Uterus (tissue), 4 donors: ENCODE data around the gene GNAS-AS1. TPM values are rescaled to one million over a fixed set of nuclear protein-coding genes. Genes with fewer than 3 reads are reported as not detected.

Source experiments
- DNase-seq, 2 donors: peaks; one replicate each; pipeline ENCODE4 v3.0.0-alpha.2; 2019 to 2020
- H3K27ac ChIP-seq, 2 donors: fragments of 200-600 bp; sonication (generic); 1 replicate in 1 of 2; 2 replicates in 1 of 2; pipeline ENCODE4 v1.5.1; 2016 to 2018
- H3K27me3 ChIP-seq, 2 donors: fragments of 200-600 bp; sonication (generic); one replicate each; pipeline ENCODE4 v1.5.1; 2018 to 2019; ENCODE audit warnings: control low read depth in 1 of 2
- H3K36me3 ChIP-seq, 2 donors: fragments of 200-600 bp; sonication (generic); one replicate each; pipeline ENCODE4 v1.5.1; 2019; ENCODE audit warnings: control low read depth in 1 of 2
- H3K4me1 ChIP-seq, 2 donors: fragments of 200-600 bp; sonication (generic); one replicate each; pipeline ENCODE4 v1.5.1; 2018 to 2019; ENCODE audit warnings: control low read depth in 1 of 2
- H3K4me3 ChIP-seq, 2 donors: fragments of 200-600 bp; sonication (generic); 1 replicate in 1 of 2; 2 replicates in 1 of 2; pipeline ENCODE4 v1.5.1; 2018 to 2019; ENCODE audit warnings: mild to moderate bottlenecking in 1 of 2
- H3K9me3 ChIP-seq, 2 donors: fragments of 200-600 bp; sonication (generic); one replicate each; pipeline ENCODE4 v1.5.1; 2019; ENCODE audit warnings: control low read depth in 1 of 2
- POLR2A ChIP-seq, 2 donors: fragments of 450-650 bp; IDR thresholded peaks; one replicate each; pipeline ENCODE4 v1.6.1; 2016; ENCODE audit warnings: antibody characterized with exemption in 2 of 2, mild to moderate bottlenecking in 1 of 2, moderate library complexity in 1 of 2
- intact Hi-C: fragments of 100-400 bp; cut with DNase I; formaldehyde crosslinking; loops from one replicate; pipeline ENCODE4 v1.15.1; 2023; ENCODE audit warnings: low total_unique reads
- total RNA-seq, 4 donors: library from RNA; depleted of rRNA in 3 of 4; stranded (reverse); fragments of >200 nt in 3 of 4; gene quantifications; one replicate each; pipeline versions ENCODE4 v1.1.0 to v1.2.4, GENCODE V29; 2014 to 2023
- TF ChIP-seq, protein P1 (sequence below), 4 experiments: fragments of 200-600 bp in 2 of 4; fragments of 450-650 bp in 2 of 4; sonication (generic) in 2 of 4; IDR thresholded peaks; one replicate each; pipeline ENCODE4 v1.5.1; 2016 to 2019; ENCODE audit warnings: antibody characterized with exemption in 4 of 4, mild to moderate bottlenecking in 2 of 4, moderate library complexity in 1 of 4
- donor health status: DM: yes; HTN: yes; CAD: no.

GNAS-AS1 gene
- total RNA-seq, 4 donors from 2014 or later: 0.77 to 3.4 (median 1.2) TPM; not detected in 1

DNA sequence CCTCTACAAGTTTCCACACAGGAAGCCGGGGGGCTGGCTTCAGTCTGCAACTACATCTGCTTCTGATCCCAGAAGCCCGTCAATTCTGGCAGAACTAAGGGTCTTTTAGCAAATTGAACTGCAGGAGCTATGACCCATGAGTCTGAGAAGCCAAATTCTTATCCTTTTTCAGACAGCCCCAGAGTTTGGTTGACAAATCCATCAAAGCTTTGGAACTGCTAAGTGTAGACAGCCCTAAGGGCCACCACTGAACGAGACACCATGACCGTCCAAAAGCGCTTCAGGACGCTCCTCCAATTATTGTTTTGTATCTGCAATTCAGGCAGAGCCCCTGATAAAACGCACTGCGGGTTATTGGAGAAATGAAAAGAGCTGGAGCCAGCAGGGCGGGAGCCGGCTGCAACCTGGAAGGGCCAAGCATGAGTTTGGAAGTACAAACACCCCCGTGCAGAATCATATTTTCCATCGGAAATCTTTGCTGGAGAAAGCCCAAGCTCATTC, 67.1 kb downstream of the GNAS-AS1 start:
- Histone ChIP-seq H3K4me1 (no peaks in the 10 kb centered on the region), H3K27ac (no peak overlapping the region), H3K9me3 (no peaks in the 10 kb centered on the region), H3K36me3 (no peaks in the 10 kb centered on the region), H3K4me3 (no peak overlapping the region), H3K27me3 (no peaks in the 10 kb centered on the region)
- no peak for TF ChIP-seq POLR2A (IDR thresholded peaks at IDR 0.05)
- TF ChIP-seq, protein P1, sequence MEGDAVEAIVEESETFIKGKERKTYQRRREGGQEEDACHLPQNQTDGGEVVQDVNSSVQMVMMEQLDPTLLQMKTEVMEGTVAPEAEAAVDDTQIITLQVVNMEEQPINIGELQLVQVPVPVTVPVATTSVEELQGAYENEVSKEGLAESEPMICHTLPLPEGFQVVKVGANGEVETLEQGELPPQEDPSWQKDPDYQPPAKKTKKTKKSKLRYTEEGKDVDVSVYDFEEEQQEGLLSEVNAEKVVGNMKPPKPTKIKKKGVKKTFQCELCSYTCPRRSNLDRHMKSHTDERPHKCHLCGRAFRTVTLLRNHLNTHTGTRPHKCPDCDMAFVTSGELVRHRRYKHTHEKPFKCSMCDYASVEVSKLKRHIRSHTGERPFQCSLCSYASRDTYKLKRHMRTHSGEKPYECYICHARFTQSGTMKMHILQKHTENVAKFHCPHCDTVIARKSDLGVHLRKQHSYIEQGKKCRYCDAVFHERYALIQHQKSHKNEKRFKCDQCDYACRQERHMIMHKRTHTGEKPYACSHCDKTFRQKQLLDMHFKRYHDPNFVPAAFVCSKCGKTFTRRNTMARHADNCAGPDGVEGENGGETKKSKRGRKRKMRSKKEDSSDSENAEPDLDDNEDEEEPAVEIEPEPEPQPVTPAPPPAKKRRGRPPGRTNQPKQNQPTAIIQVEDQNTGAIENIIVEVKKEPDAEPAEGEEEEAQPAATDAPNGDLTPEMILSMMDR (IDR thresholded peaks at IDR 0.05): no peak
- DNase-seq: no peak
- intact Hi-C loops: no loop called here

DNA sequence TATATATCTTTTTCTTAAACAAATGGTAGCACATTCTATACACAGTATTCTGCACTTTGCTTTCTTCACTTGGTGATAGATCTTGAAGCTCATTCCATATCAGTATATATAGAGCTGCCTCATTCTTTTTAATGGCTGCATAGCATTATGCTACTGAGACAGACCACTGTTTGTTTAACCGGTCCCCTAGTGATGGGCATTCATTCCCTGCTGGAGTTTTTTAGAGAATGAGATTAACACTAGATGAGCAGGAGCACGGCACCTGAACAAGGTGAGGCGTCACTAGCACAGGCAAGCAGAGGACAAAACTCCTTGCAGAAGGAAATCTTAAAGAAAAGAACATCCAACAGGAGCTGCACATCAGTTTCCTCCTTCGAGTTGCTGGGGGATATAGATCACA, 69.6 kb downstream of the GNAS-AS1 start:
- no peaks in the 10 kb centered on the region for H3K4me1 ChIP-seq
- H3K36me3 ChIP-seq: no peaks in the 10 kb centered on the region
- H3K9me3 ChIP-seq: no peaks in the 10 kb centered on the region
- H3K4me3 ChIP-seq: no peak overlapping the region
- H3K27ac ChIP-seq: no peak overlapping the region
- intact Hi-C loops: no loop called here
- no peak for TF ChIP-seq POLR2A (IDR thresholded peaks at IDR 0.05)
- TF ChIP-seq, protein P1 (IDR thresholded peaks at IDR 0.05): no peak
- DNase-seq: no peak
- no peaks in the 10 kb centered on the region for H3K27me3 ChIP-seq

DNA sequence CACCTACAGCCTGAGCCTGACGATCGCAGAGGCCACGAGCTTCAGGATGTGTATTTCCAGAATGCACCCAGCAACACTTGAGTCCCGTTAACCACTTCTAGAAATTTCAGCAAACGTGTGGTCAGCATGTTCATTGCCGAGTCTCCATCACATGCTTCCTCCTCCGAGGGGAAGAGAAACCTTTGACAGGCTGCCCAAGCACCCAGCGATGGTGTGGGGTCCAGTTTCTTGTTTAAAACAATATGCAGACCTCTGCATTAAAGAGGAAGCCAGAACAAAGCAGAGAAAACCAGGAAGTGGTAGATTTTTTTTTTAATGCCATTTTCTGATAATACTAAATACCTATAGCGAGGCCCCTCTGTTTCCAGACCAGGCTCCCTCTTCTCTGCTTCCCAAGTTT, 71.9 kb downstream of the GNAS-AS1 start:
- no peak for TF ChIP-seq POLR2A (IDR thresholded peaks at IDR 0.05)
- TF ChIP-seq, protein P1 (IDR thresholded peaks at IDR 0.05): no peak
- Histone ChIP-seq H3K9me3 (no peaks in the 10 kb centered on the region), H3K4me1 (no peaks in the 10 kb centered on the region), H3K27ac (no peak overlapping the region), H3K36me3 (no peaks in the 10 kb centered on the region), H3K27me3 (no peaks in the 10 kb centered on the region), H3K4me3 (no peak overlapping the region)
- intact Hi-C loops: no loop called here
- no peak for DNase-seq

DNA sequence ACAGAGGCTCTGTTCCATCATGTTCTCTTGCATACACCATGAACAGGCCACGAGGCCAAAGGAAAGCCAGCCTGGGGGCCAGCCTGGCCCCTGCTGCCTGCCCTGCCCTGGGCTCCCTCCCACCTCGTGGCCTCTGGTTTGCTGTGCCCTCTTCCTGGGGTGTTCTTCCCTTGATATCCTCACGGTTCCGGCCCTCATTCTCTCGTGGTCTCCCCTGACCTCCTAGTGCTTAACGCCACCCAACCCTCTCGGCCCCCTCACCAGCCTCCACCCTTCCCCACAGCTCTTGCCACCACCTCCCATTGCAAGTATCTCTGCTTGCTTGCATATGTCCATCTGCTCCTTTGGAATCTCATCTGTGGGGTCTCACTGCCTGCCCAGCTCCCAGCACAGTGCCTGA, 73.0 kb downstream of the GNAS-AS1 start:
- intact Hi-C loops: no loop called here
- Histone ChIP-seq H3K36me3 (no peaks in the 10 kb centered on the region), H3K27me3 (no peaks in the 10 kb centered on the region), H3K27ac (no peak overlapping the region), H3K9me3 (no peaks in the 10 kb centered on the region), H3K4me1 (no peaks in the 10 kb centered on the region), H3K4me3 (no peak overlapping the region)
- DNase-seq: no peak
- TF ChIP-seq, protein P1 (IDR thresholded peaks at IDR 0.05): no peak
- no peak for TF ChIP-seq POLR2A (IDR thresholded peaks at IDR 0.05)

DNA sequence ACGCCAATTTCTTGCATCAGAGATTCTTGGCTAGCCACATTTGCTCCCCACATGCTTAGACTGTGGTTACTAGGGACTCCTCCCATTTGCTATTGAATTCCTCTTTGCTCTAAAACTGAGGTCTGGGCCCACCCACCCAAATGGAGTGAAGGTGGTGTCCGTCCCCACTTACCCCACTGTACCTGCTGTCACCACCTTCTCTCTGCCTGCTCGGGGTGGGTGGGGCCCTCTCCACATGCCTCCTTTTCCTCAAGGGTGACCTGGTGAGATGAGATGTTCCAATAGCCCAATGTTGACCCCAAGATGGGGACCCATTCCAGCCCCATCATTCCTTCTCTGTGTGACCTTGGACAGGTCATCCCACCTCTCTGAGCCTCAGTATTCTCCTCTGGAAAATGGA, 74.6 kb downstream of the GNAS-AS1 start:
- no peaks in the 10 kb centered on the region for H3K36me3 ChIP-seq
- no peaks in the 10 kb centered on the region for H3K9me3 ChIP-seq
- TF ChIP-seq, protein P1 (IDR thresholded peaks at IDR 0.05): no peak
- TF ChIP-seq POLR2A (IDR thresholded peaks at IDR 0.05): no peak
- H3K27me3 ChIP-seq: no peaks in the 10 kb centered on the region
- intact Hi-C loops: no loop called here
- DNase-seq: no peak
- H3K4me3 ChIP-seq: no peak overlapping the region
- no peak overlapping the region for H3K27ac ChIP-seq
- H3K4me1 ChIP-seq: no peaks in the 10 kb centered on the region
